Activated CD4-positive, alpha-beta T cell treated with anti-CD3 and anti-CD28 coated beads, Interleukin-2, amount 10 ng/mL, durations not matched to agents 24 days and 14 days (primary cell): ENCODE results near the gene MED12L. TPM values are rescaled to one million over a fixed set of nuclear protein-coding genes. Genes with fewer than 3 reads are reported as not detected.
A peak's percentile ranks its signal among the peaks of the same experiment; 100 is the strongest.
"Not testable (repeated sequence)": the region's sequence is repeated elsewhere in the genome, so short reads cannot be mapped to it uniquely, and the experiment has no call there.

ENCODE experiments used
- DNase-seq: peaks from one replicate; pipeline ENCODE4 v3.0.0; 2022
- H3K27ac Mint-ChIP-seq: one replicate; pipeline ENCODE4 v1.8.0; 2022; ENCODE audit warnings: mild to moderate bottlenecking, mixed read lengths
- H3K27me3 Mint-ChIP-seq: one replicate; pipeline ENCODE4 v1.8.0; 2022; ENCODE audit warnings: mixed read lengths
- H3K36me3 Mint-ChIP-seq: one replicate; pipeline ENCODE4 v1.8.0; 2022; ENCODE audit warnings: low read depth, mild to moderate bottlenecking, mixed read lengths
- H3K4me1 Mint-ChIP-seq: one replicate; pipeline ENCODE4 v1.8.0; 2021; ENCODE audit warnings: mixed read lengths
- H3K4me3 Mint-ChIP-seq: one replicate; pipeline ENCODE4 v1.8.0; 2022; ENCODE audit warnings: mild to moderate bottlenecking, moderate library complexity, mixed read lengths
- H3K9me3 Mint-ChIP-seq: one replicate; pipeline ENCODE4 v1.8.0; 2021; ENCODE audit warnings: mixed read lengths
- intact Hi-C: fragments of 100-400 bp; cut with micrococcal nuclease; formaldehyde crosslinking; loops from one replicate; pipeline ENCODE4 v1.15.1; 2023
- total RNA-seq: library from RNA; stranded (reverse); gene quantifications from 2 replicates; pipeline ENCODE4 v1.2.3, GENCODE V29; 2022

Gene MED12L
- total RNA-seq, 1 donor from 2014 or later: 4.9 TPM

- peak; percentile 56 for DNase-seq
- intact Hi-C loops: loop anchor here (1.0 to 5.0 kb wide), 11 partner anchors 17 to 690 kb away; partner anchors contain the start of gene P2RY14
- H3K4me1 Mint-ChIP-seq: peaks cover 56% of the 10 kb centered on the region
- H3K4me3 Mint-ChIP-seq: no peak overlapping the region
- H3K27ac Mint-ChIP-seq: no peak overlapping the region
- peaks cover 13% of the 10 kb centered on the region for H3K36me3 Mint-ChIP-seq
- H3K9me3 Mint-ChIP-seq: peaks cover 8% of the 10 kb centered on the region
- H3K27me3 Mint-ChIP-seq: no peaks in the 10 kb centered on the region
Observed at GRCh38 chr3:151226825-151227224, 141.4 kb downstream of the MED12L start.

- Mint-ChIP-seq H3K27me3 (no peaks in the 10 kb centered on the region), H3K27ac (peak overlapping the region; percentile 74), H3K4me1 (peaks cover 56% of the 10 kb centered on the region), H3K4me3 (peak overlapping the region; percentile 44), H3K9me3 (peaks cover 3% of the 10 kb centered on the region), H3K36me3 (peaks cover 9% of the 10 kb centered on the region)
- intact Hi-C loops: loop anchor here (1.0 to 5.0 kb wide), 11 partner anchors 17 to 690 kb away; partner anchors contain the start of gene P2RY14
- no peak for DNase-seq
Observed at GRCh38 chr3:151227266-151227806, 141.9 kb downstream of the MED12L start.

- H3K27ac Mint-ChIP-seq: peak overlapping the region; percentile 74
- no peaks in the 10 kb centered on the region for H3K9me3 Mint-ChIP-seq
- peaks cover 6% of the 10 kb centered on the region for H3K36me3 Mint-ChIP-seq
- peaks cover 56% of the 10 kb centered on the region for H3K4me1 Mint-ChIP-seq
- intact Hi-C loops: loop anchor here (1.0 to 5.0 kb wide), 11 partner anchors 18 to 689 kb away; partner anchors contain the start of gene P2RY14
- H3K4me3 Mint-ChIP-seq: peak overlapping the region; percentile 44
- DNase-seq: peak; percentile 94
- no peaks in the 10 kb centered on the region for H3K27me3 Mint-ChIP-seq
Observed at GRCh38 chr3:151227807-151228665, 142.6 kb downstream of the MED12L start.

GRCh38 chr3:151228666-151229040, 143.2 kb downstream of the MED12L start:
- peak overlapping the region; percentile 74 for H3K27ac Mint-ChIP-seq
- intact Hi-C loops: loop anchor here (5.0 kb wide), 1 partner anchor 689 kb away; no protein-coding TSS in a partner anchor
- peaks cover 6% of the 10 kb centered on the region for H3K36me3 Mint-ChIP-seq
- DNase-seq: no peak
- no peaks in the 10 kb centered on the region for H3K9me3 Mint-ChIP-seq
- H3K4me3 Mint-ChIP-seq: peak overlapping the region; percentile 18
- peaks cover 56% of the 10 kb centered on the region for H3K4me1 Mint-ChIP-seq
- no peaks in the 10 kb centered on the region for H3K27me3 Mint-ChIP-seq

GRCh38 chr3:151230646-151231045, 145.2 kb downstream of the MED12L start:
- H3K4me1 Mint-ChIP-seq: peaks cover 47% of the 10 kb centered on the region
- no peaks in the 10 kb centered on the region for H3K9me3 Mint-ChIP-seq
- peaks cover 4% of the 10 kb centered on the region for H3K36me3 Mint-ChIP-seq
- DNase-seq: peak; percentile 68
- peak overlapping the region; percentile 44 for H3K27ac Mint-ChIP-seq
- H3K4me3 Mint-ChIP-seq: peak overlapping the region; percentile 27
- no peaks in the 10 kb centered on the region for H3K27me3 Mint-ChIP-seq
- intact Hi-C loops: no loop called here

GRCh38 chr3:151232403-151232802, 146.9 kb downstream of the MED12L start:
- H3K27me3 Mint-ChIP-seq, H3K9me3 Mint-ChIP-seq, H3K4me3 Mint-ChIP-seq, DNase-seq, H3K36me3 Mint-ChIP-seq, H3K27ac Mint-ChIP-seq, intact Hi-C loops: not testable (repeated sequence)
- peaks cover 30% of the 10 kb centered on the region for H3K4me1 Mint-ChIP-seq

GRCh38 chr3:151232991-151233390, 147.5 kb downstream of the MED12L start:
- Mint-ChIP-seq H3K27me3 (no peaks in the 10 kb centered on the region), H3K4me1 (peaks cover 24% of the 10 kb centered on the region), H3K4me3 (no peak overlapping the region), H3K9me3 (no peaks in the 10 kb centered on the region), H3K36me3 (no peaks in the 10 kb centered on the region), H3K27ac (no peak overlapping the region)
- intact Hi-C loops: no loop called here
- DNase-seq: peak; percentile 34

GRCh38 chr3:151234825-151235224, 149.4 kb downstream of the MED12L start:
- no peak overlapping the region for H3K27ac Mint-ChIP-seq
- peaks cover 15% of the 10 kb centered on the region for H3K4me1 Mint-ChIP-seq
- intact Hi-C loops: no loop called here
- H3K27me3 Mint-ChIP-seq: no peaks in the 10 kb centered on the region
- H3K36me3 Mint-ChIP-seq: no peaks in the 10 kb centered on the region
- no peak for DNase-seq
- no peak overlapping the region for H3K4me3 Mint-ChIP-seq
- H3K9me3 Mint-ChIP-seq: no peaks in the 10 kb centered on the region

GRCh38 chr3:151236316-151236715, 150.9 kb downstream of the MED12L start:
- DNase-seq: no peak
- Mint-ChIP-seq H3K27me3 (no peaks in the 10 kb centered on the region), H3K9me3 (no peaks in the 10 kb centered on the region), H3K4me1 (peaks cover 5% of the 10 kb centered on the region), H3K4me3 (no peak overlapping the region), H3K27ac (no peak overlapping the region), H3K36me3 (no peaks in the 10 kb centered on the region)
- intact Hi-C loops: no loop called here

GRCh38 chr3:151236736-151237135, 151.3 kb downstream of the MED12L start:
- Mint-ChIP-seq H3K27ac (no peak overlapping the region), H3K36me3 (no peaks in the 10 kb centered on the region), H3K4me3 (no peak overlapping the region), H3K9me3 (no peaks in the 10 kb centered on the region), H3K4me1 (peaks cover 5% of the 10 kb centered on the region), H3K27me3 (no peaks in the 10 kb centered on the region)
- intact Hi-C loops: no loop called here
- DNase-seq: no peak

- H3K4me3 Mint-ChIP-seq, H3K27me3 Mint-ChIP-seq, H3K4me1 Mint-ChIP-seq, H3K9me3 Mint-ChIP-seq, DNase-seq, H3K36me3 Mint-ChIP-seq, H3K27ac Mint-ChIP-seq, intact Hi-C loops: not testable (repeated sequence)
Observed at GRCh38 chr3:151242006-151242405, 156.5 kb downstream of the MED12L start.

- no peak for DNase-seq
- no peak overlapping the region for H3K27ac Mint-ChIP-seq
- no peaks in the 10 kb centered on the region for H3K4me1 Mint-ChIP-seq
- intact Hi-C loops: no loop called here
- peaks cover 40% of the 10 kb centered on the region for H3K27me3 Mint-ChIP-seq
- no peaks in the 10 kb centered on the region for H3K36me3 Mint-ChIP-seq
- H3K9me3 Mint-ChIP-seq: peaks cover 5% of the 10 kb centered on the region
- H3K4me3 Mint-ChIP-seq: no peak overlapping the region
Observed at GRCh38 chr3:151248772-151249337, 163.4 kb downstream of the MED12L start.

GRCh38 chr3:151256749-151257148, 171.3 kb downstream of the MED12L start:
- H3K27ac Mint-ChIP-seq: no peak overlapping the region
- H3K27me3 Mint-ChIP-seq: peaks cover 34% of the 10 kb centered on the region
- H3K4me3 Mint-ChIP-seq: no peak overlapping the region
- H3K9me3 Mint-ChIP-seq: no peaks in the 10 kb centered on the region
- no peak for DNase-seq
- no peaks in the 10 kb centered on the region for H3K4me1 Mint-ChIP-seq
- intact Hi-C loops: no loop called here
- peaks cover 4% of the 10 kb centered on the region for H3K36me3 Mint-ChIP-seq

GRCh38 chr3:151259664-151260063, 174.2 kb downstream of the MED12L start:
- Mint-ChIP-seq H3K36me3 (peaks cover 4% of the 10 kb centered on the region), H3K27ac (no peak overlapping the region), H3K4me3 (no peak overlapping the region), H3K4me1 (no peaks in the 10 kb centered on the region), H3K27me3 (peaks cover 26% of the 10 kb centered on the region), H3K9me3 (no peaks in the 10 kb centered on the region)
- no peak for DNase-seq
- intact Hi-C loops: no loop called here
